MCF 10A (cell line): ENCODE data around the gene OLFM1. TPM values are rescaled to one million over a fixed set of nuclear protein-coding genes. Genes with fewer than 3 reads are reported as not detected.

Experiments
- BruUV-seq: library from RNA; stranded (reverse); fragments of 400-500 nt; replicated peaks from 2 replicates; lab custom pipeline; 2021; lab: Mats Ljungman, UMichigan
- CTCF ChIA-PET: fragments of 300-600 bp; sonication (Branson Sonifier 250); formaldehyde crosslinking; extraction: SDS; loops from one replicate; lab custom pipeline; 2021; ENCODE audit warnings: antibody characterized with exemption, inconsistent platforms; lab: Yijun Ruan, JAX
- POLR2A ChIA-PET: fragments of 300-600, 350-650 bp; sonication (Branson Sonifier 250); formaldehyde crosslinking; extraction: SDS; loops from one replicate; lab custom pipeline; 2020; ENCODE audit warnings: antibody characterized with exemption, inconsistent platforms; lab: Yijun Ruan, JAX
- DNase-seq: peaks from one replicate; pipeline ENCODE4 v3.0.0-alpha.2; 2018; ENCODE audit not compliant: unreplicated experiment
- H3K27ac Mint-ChIP-seq: one replicate; pipeline ENCODE4 v1.8.0; 2022; ENCODE audit warnings: mild to moderate bottlenecking, low read depth, mixed read lengths; ENCODE audit not compliant: unreplicated experiment
- H3K27me3 Mint-ChIP-seq: one replicate; pipeline ENCODE4 v1.8.0; 2022; ENCODE audit warnings: mixed read lengths; ENCODE audit not compliant: insufficient read depth, unreplicated experiment
- H3K36me3 Mint-ChIP-seq: one replicate; pipeline ENCODE4 v1.8.0; 2022; ENCODE audit warnings: mild to moderate bottlenecking, moderate library complexity, mixed read lengths; ENCODE audit not compliant: insufficient read depth, unreplicated experiment
- H3K4me1 Mint-ChIP-seq: one replicate; pipeline ENCODE4 v1.8.0; 2022; ENCODE audit warnings: mixed read lengths; ENCODE audit not compliant: insufficient read depth, unreplicated experiment
- H3K4me3 Mint-ChIP-seq: one replicate; pipeline ENCODE4 v1.8.0; 2022; ENCODE audit warnings: mild to moderate bottlenecking, moderate library complexity, mixed read lengths; ENCODE audit not compliant: unreplicated experiment
- H3K9me3 Mint-ChIP-seq: one replicate; pipeline ENCODE4 v1.8.0; 2022; ENCODE audit warnings: mixed read lengths; ENCODE audit not compliant: unreplicated experiment
- CTCF ChIP-seq: fragments of 200-600 bp; IDR thresholded peaks from one replicate; pipeline ENCODE4 v1.8.0; 2022; ENCODE audit warnings: antibody characterized with exemption, mild to moderate bottlenecking; ENCODE audit not compliant: unreplicated experiment
- intact Hi-C: fragments of 100-400 bp; cut with micrococcal nuclease; formaldehyde crosslinking; loops from 2 replicates; pipeline ENCODE4 v1.14.1; 2022
- total RNA-seq: library from RNA; stranded (reverse); gene quantifications from 2 replicates; pipeline ENCODE4 v1.2.3, GENCODE V29; 2022

Gene OLFM1
- total RNA-seq, 1 experiment from 2014 or later: not detected

- BruUV-seq: no TSS peak
- Mint-ChIP-seq H3K27me3 (peaks cover 82% of the 10 kb centered on the region), H3K27ac (no peak overlapping the region), H3K36me3 (no peaks in the 10 kb centered on the region), H3K9me3 (peaks cover 9% of the 10 kb centered on the region), H3K4me1 (no peaks in the 10 kb centered on the region), H3K4me3 (no peak overlapping the region)
- TF ChIP-seq CTCF: no peak
- intact Hi-C loops: no loop called here
- POLR2A ChIA-PET: no interaction called here
- DNase-seq: no peak
- CTCF ChIA-PET: interaction anchor here (0.6 kb wide), 1 partner anchor 360 kb away, joined by 3 read pairs; no protein-coding TSS in a partner anchor
Measured at GRCh38 chr9:135095470-135096407, 8.3 kb downstream of the OLFM1 start.

- TF ChIP-seq CTCF: no peak
- intact Hi-C loops: no loop called here
- Mint-ChIP-seq H3K4me3 (no peak overlapping the region), H3K9me3 (peaks cover 5% of the 10 kb centered on the region), H3K27ac (no peak overlapping the region), H3K36me3 (no peaks in the 10 kb centered on the region), H3K27me3 (peaks cover 82% of the 10 kb centered on the region), H3K4me1 (no peaks in the 10 kb centered on the region)
- ChIA-PET POLR2A (no interaction called here), CTCF (no interaction called here)
- no peak for DNase-seq
- BruUV-seq: no TSS peak
Measured at GRCh38 chr9:135096408-135096895, 9.0 kb downstream of the OLFM1 start.

- no peaks in the 10 kb centered on the region for H3K9me3 Mint-ChIP-seq
- no peaks in the 10 kb centered on the region for H3K4me1 Mint-ChIP-seq
- TF ChIP-seq CTCF: no peak
- POLR2A ChIA-PET: no interaction called here
- CTCF ChIA-PET: no interaction called here
- DNase-seq: peak; percentile 27
- BruUV-seq: no TSS peak
- H3K36me3 Mint-ChIP-seq: no peaks in the 10 kb centered on the region
- peaks cover 74% of the 10 kb centered on the region for H3K27me3 Mint-ChIP-seq
- intact Hi-C loops: no loop called here
- no peak overlapping the region for H3K4me3 Mint-ChIP-seq
- no peak overlapping the region for H3K27ac Mint-ChIP-seq
Measured at GRCh38 chr9:135098400-135099105, 11.1 kb downstream of the OLFM1 start.

GRCh38 chr9:135099574-135099973 lies 12.1 kb downstream of the OLFM1 start:
- Mint-ChIP-seq H3K27ac (no peak overlapping the region), H3K36me3 (no peaks in the 10 kb centered on the region), H3K27me3 (peaks cover 73% of the 10 kb centered on the region), H3K9me3 (no peaks in the 10 kb centered on the region), H3K4me3 (no peak overlapping the region), H3K4me1 (no peaks in the 10 kb centered on the region)
- no TSS peak for BruUV-seq
- ChIA-PET CTCF (no interaction called here), POLR2A (interaction anchor here (0.7 kb wide), 1 partner anchor 57 kb away, joined by 3 read pairs; no protein-coding TSS in a partner anchor)
- no peak for TF ChIP-seq CTCF
- no peak for DNase-seq
- intact Hi-C loops: no loop called here
